Amniotic stem cell (primary cell): ENCODE measurements around the gene IPO8.

Experiments used
- DNase-seq: peaks from one replicate; lab custom pipeline; 2025; lab: John Stamatoyannopoulos, UW

The IPO8 gene

GRCh38 chr12:30695199-30696102 is at the start of gene IPO8:
Gene IPO8, minus strand, starts transcription at chr12:30695869. Its CDS starts 222 bp downstream, at chr12:30695647.
- peak; percentile 82 for DNase-seq

GRCh38 chr12:30744321-30744720 is 48.7 kb upstream of the IPO8 start:
- DNase-seq, result no peak

- DNase-seq, result no peak
These were observed 44.6 kb upstream of the IPO8 start for GRCh38 chr12:30740274-30740673.

- no peak for DNase-seq
These were observed 43.4 kb upstream of the IPO8 start for GRCh38 chr12:30739020-30739419.

- no peak for DNase-seq
These were observed 37.4 kb upstream of the IPO8 start for GRCh38 chr12:30732954-30733637.

- DNase-seq, result no peak
These were observed 34.3 kb upstream of the IPO8 start for GRCh38 chr12:30730011-30730410.

GRCh38 chr12:30729547-30729946 is 33.9 kb upstream of the IPO8 start:
- no peak for DNase-seq

GRCh38 chr12:30726647-30727046 is 31.0 kb upstream of the IPO8 start:
- no peak for DNase-seq

GRCh38 chr12:30725739-30726138 is 30.1 kb upstream of the IPO8 start:
- DNase-seq, result peak; percentile 41

GRCh38 chr12:30719060-30719459 is 23.4 kb upstream of the IPO8 start:
- DNase-seq, result peak; percentile 71

- no peak for DNase-seq
These were observed 12.1 kb upstream of the IPO8 start for GRCh38 chr12:30707613-30708342.

GRCh38 chr12:30706476-30706875 is 10.8 kb upstream of the IPO8 start:
- no peak for DNase-seq

- no peak for DNase-seq
These were observed 5.4 kb upstream of the IPO8 start for GRCh38 chr12:30701056-30701455.

GRCh38 chr12:30700216-30700900 is 4.7 kb upstream of the IPO8 start:
- no peak for DNase-seq

GRCh38 chr12:30698346-30698745 is 2.7 kb upstream of the IPO8 start:
- no peak for DNase-seq

- DNase-seq, result no peak
These were observed 1.3 kb upstream of the IPO8 start for GRCh38 chr12:30696943-30697342.

GRCh38 chr12:30696486-30696885 is 817 bp upstream of the IPO8 start:
- DNase-seq, result no peak

GRCh38 chr12:30696103-30696408 is 387 bp upstream of the IPO8 start:
- DNase-seq, result no peak

- no peak for DNase-seq
These were observed 1.1 kb downstream of the IPO8 start for GRCh38 chr12:30694412-30695198.

GRCh38 chr12:30692470-30692869 is 3.2 kb downstream of the IPO8 start:
- no peak for DNase-seq

- DNase-seq, result peak; percentile 38
These were observed 4.4 kb downstream of the IPO8 start for GRCh38 chr12:30691122-30691879.
